ENCODE data around the gene NFKBIE. TPM values are rescaled to one million over a fixed set of nuclear protein-coding genes. Genes with fewer than 3 reads are reported as not detected.
A peak's percentile ranks its signal among the peaks of the same experiment; 100 is the strongest.

The NFKBIE gene
- total and polyA plus RNA-seq, 2 of the 13 experiments (the other 11 are each of a cell fraction or from before 2014, with no cell fraction given), result 6.7 to 14.5 TPM

- 0 out of 2 replicates have a peak, but pooled peaks have one; percentile 12 for TF ChIP-seq NFAT5 (CRISPR knock-in tag; IDR thresholded peaks at IDR 0.05)
Measured at GRCh38 chr6:44255871-44256774, 9.2 kb downstream of the NFKBIE start (continued).

GRCh38 chr6:44255105-44255808, 10.1 kb downstream of the NFKBIE start:
- Histone ChIP-seq H3K9ac (ENCODE audit: insufficient read depth, low read depth, low read length) (0 out of 2 replicates have a peak overlapping the region, but pooled peaks have one; percentile 92), H3K4me1 (ENCODE audit: insufficient read depth, low read length) (peaks cover 70% of the 10 kb centered on the region), H3K4me2 (ENCODE audit: low read depth, low read length) (peak overlapping the region; percentile 96; the same call in 1 of the 2 replicates), H3K4me3 (replicated peaks in 1 of 3; ENCODE audit: insufficient read depth in 1 of 3, low read depth in 2 of 3, low read length in 3 of 3) (0 out of 6 replicates have a peak overlapping the region, but pooled peaks of 1 of the 3 experiments have one; percentile 8), H3K27me3 (ENCODE audit: control insufficient read depth in 1 of 2, insufficient read depth in 2 of 2, low read length in 2 of 2) (no peaks in the 10 kb centered on the region; a peak in 1 of 5 replicates), H3K27ac (ENCODE audit: extremely low read length, insufficient read depth, low read length) (peak overlapping the region; percentile 93), H3K36me3 (replicated peaks in 1 of 2; ENCODE audit: control insufficient read depth in 1 of 2, insufficient read depth in 2 of 2, low read length in 2 of 2) (peaks cover 36 to 63% of the 10 kb centered on the region in 2 experiments), H3K9me3 (ENCODE audit: low read length) (no peaks in the 10 kb centered on the region), H2AFZ (ENCODE audit: low read length) (no peak overlapping the region), H4K20me1 (ENCODE audit: insufficient read depth, low read length) (peaks cover 62% of the 10 kb centered on the region), H3K79me2 (ENCODE audit: insufficient read depth, low read length) (peaks cover 31% of the 10 kb centered on the region)
- no peak for DNase-seq (ENCODE audit: low spot score)
- ChIA-PET POLR2A (interaction anchor here (0.8 to 6.0 kb wide), 8 partner anchors 9 to 160 kb away, joined by 3 to 264 read pairs (median 6); partner anchors contain the start of genes HSP90AB1, MRPL14, SLC29A1 and TMEM63B), CTCF (ENCODE audit: low intra/inter-chr PET ratio, low total read pairs) (interaction anchor here (2.0 kb wide), 1 partner anchor 159 kb away, joined by 5 read pairs; no protein-coding TSS in a partner anchor)
- peak; percentile 5 for ATAC-seq
- intact Hi-C loops (cut with micrococcal nuclease; ENCODE audit: unreplicated experiment) (no loop called here), in situ Hi-C loops (cut with HindIII; ENCODE audit: extremely low pct_ligation_motif_present, low pct_unique_long_range_greater_than_20kb) (no loop called here)
- WGBS (ENCODE audit: low lambda C conversion rate), result 91% methylated on average over 16 of the region's 16 CpGs
- BruUV-seq (replicated peaks), result no TSS peak
- FAIRE-seq, result no peak
- TF ChIP-seq AKNA (CRISPR knock-in tag; IDR thresholded peaks at IDR 0.05; ENCODE audit: borderline replicate concordance), result no peak
- TF ChIP-seq POLR2AphosphoS2 (IDR thresholded peaks at IDR 0.05; ENCODE audit: low read depth, low read length), result peak; percentile 50
- no peak for TF ChIP-seq ZNF788 (CRISPR knock-in tag; IDR thresholded peaks at IDR 0.05; ENCODE audit: borderline replicate concordance)
- TF ChIP-seq NR1H2 (CRISPR knock-in tag; IDR thresholded peaks at IDR 0.05; ENCODE audit: borderline replicate concordance, low read depth), result no peak
- peak; percentile 14 for TF ChIP-seq JARID2 (CRISPR knock-in tag; IDR thresholded peaks at IDR 0.05; ENCODE audit: insufficient replicate concordance)
- TF ChIP-seq NFRKB (IDR thresholded peaks at IDR 0.05), result no peak
- 0 out of 2 replicates have a peak, but pooled peaks have one; percentile 16 for TF ChIP-seq DNMT3B (CRISPR knock-in tag; conservative IDR thresholded peaks at IDR 0.05)
- TF ChIP-seq JUNB (CRISPR knock-in tag; IDR thresholded peaks at IDR 0.05; ENCODE audit: borderline replicate concordance), result 0 out of 2 replicates have a peak, but pooled peaks have one; percentile 10

Measured in HepG2 (cell line).